GM23338 (cell line): ENCODE data around the gene MFAP3. TPM values are rescaled to one million over a fixed set of nuclear protein-coding genes. Genes with fewer than 3 reads are reported as not detected.

Source experiments
- ATAC-seq: fragments of 200-7000 bp; cut with Tn5 transposase; 3 replicates; pipeline ENCODE4 v1.9.1; 2020
- DNase-seq: peaks from one replicate; pipeline ENCODE4 v3.0.0-alpha.2; 2015; ENCODE audit warnings: low spot score
- H2AFZ ChIP-seq: fragments of 200-600 bp; sonication (generic); 2 replicates; pipeline ENCODE4 v1.8.0; 2016; ENCODE audit warnings: antibody characterized with exemption, mild to moderate bottlenecking, moderate library complexity
- H3F3A ChIP-seq: fragments of 200-600 bp; sonication (generic); replicated peaks from 2 replicates; pipeline ENCODE4 v1.8.0; 2017; ENCODE audit warnings: antibody characterized with exemption, mixed run types, low read depth
- H3K27ac ChIP-seq: fragments of 200-600 bp; sonication (generic); 2 replicates; pipeline ENCODE4 v1.6.1; 2016; ENCODE audit warnings: low read depth
- H3K27me3 ChIP-seq: fragments of 200-600 bp; sonication (generic); 2 replicates; pipeline ENCODE4 v1.8.0; 2016; ENCODE audit warnings: mild to moderate bottlenecking, mixed run types, moderate library complexity; ENCODE audit not compliant: insufficient read depth
- H3K36me3 ChIP-seq: fragments of 200-600 bp; sonication (generic); 2 replicates; pipeline ENCODE4 v1.8.0; 2016; ENCODE audit warnings: mild to moderate bottlenecking; ENCODE audit not compliant: insufficient read depth
- H3K4me1 ChIP-seq: fragments of 200-600 bp; sonication (generic); 2 replicates; pipeline ENCODE4 v1.8.0; 2016; ENCODE audit warnings: mild to moderate bottlenecking, moderate library complexity; ENCODE audit not compliant: insufficient read depth
- H3K4me2 ChIP-seq: fragments of 200-600 bp; sonication (generic); 2 replicates; pipeline ENCODE4 v1.7.1; 2017; ENCODE audit warnings: mixed run types
- H3K4me3 ChIP-seq: fragments of 200-600 bp; sonication (generic); 2 replicates; pipeline ENCODE4 v1.6.1; 2016; ENCODE audit warnings: mixed run types
- H3K79me2 ChIP-seq: fragments of 200-600 bp; sonication (generic); replicated peaks from 2 replicates; pipeline ENCODE4 v1.8.0; 2017; ENCODE audit warnings: mild to moderate bottlenecking; ENCODE audit not compliant: insufficient read depth
- H3K9me2 ChIP-seq: fragments of 200-600 bp; sonication (generic); 2 replicates; pipeline ENCODE4 v1.8.0; 2017; ENCODE audit not compliant: insufficient read depth
- H4K20me1 ChIP-seq: fragments of 200-600 bp; sonication (generic); replicated peaks from 2 replicates; pipeline ENCODE4 v1.8.0; 2017; ENCODE audit warnings: mild to moderate bottlenecking; ENCODE audit not compliant: insufficient read depth
- H3K27ac Mint-ChIP-seq: 2 replicates; pipeline ENCODE4 v1.8.0; 2020; ENCODE audit warnings: inconsistent platforms, mild to moderate bottlenecking, moderate library complexity, mixed read lengths
- H3K27me3 Mint-ChIP-seq: 3 replicates; pipeline ENCODE4 v1.8.0; 2022; ENCODE audit warnings: low read depth, mild to moderate bottlenecking, moderate library complexity, mixed read lengths, inconsistent platforms; ENCODE audit not compliant: insufficient read depth, poor library complexity
- H3K36me3 Mint-ChIP-seq: 3 replicates; pipeline ENCODE4 v1.8.0; 2021; ENCODE audit warnings: low read depth, mild to moderate bottlenecking, inconsistent platforms, moderate library complexity, mixed read lengths
- H3K4me1 Mint-ChIP-seq: 3 replicates; pipeline ENCODE4 v1.8.0; 2020; ENCODE audit warnings: mild to moderate bottlenecking, inconsistent platforms, mixed read lengths
- H3K4me3 Mint-ChIP-seq: 3 replicates; pipeline ENCODE4 v1.8.0; 2021; ENCODE audit warnings: moderate library complexity, mild to moderate bottlenecking, inconsistent platforms, mixed read lengths
- H3K9me3 Mint-ChIP-seq: 3 replicates; pipeline ENCODE4 v1.8.0; 2020; ENCODE audit warnings: moderate library complexity, mild to moderate bottlenecking, inconsistent platforms, mixed read lengths
- ETS1 ChIP-seq: IDR thresholded peaks from 2 replicates; pipeline ENCODE4 v1.6.1; 2016; ENCODE audit warnings: antibody characterized with exemption
- EZH2phosphoT487 ChIP-seq: fragments of 200-600 bp; sonication (generic); IDR thresholded peaks from one replicate; pipeline ENCODE4 v1.8.1; 2018; ENCODE audit warnings: antibody characterized with exemption; ENCODE audit not compliant: unreplicated experiment
- ZNF462 ChIP-seq: fragments of 250-450 bp; sonication (Bioruptor Pico); IDR thresholded peaks from 2 replicates; pipeline ENCODE4 v1.5.0; 2020; ENCODE audit warnings: mild to moderate bottlenecking, moderate library complexity
- polyA plus RNA-seq: library from polyadenylated mRNA; unstranded; fragments of >200 nt; fragmentation: Nextera tagmentation; extraction: Ambion mirVana; gene quantifications from 2 replicates; pipeline ENCODE4 v1.2.1, GENCODE V29; 2016
- total RNA-seq: library from RNA; depleted of rRNA; stranded (reverse); fragments of >200 nt; shearing (Covaris generic); gene quantifications from 2 replicates; pipeline ENCODE4 v1.2.3, GENCODE V29; 2014

MFAP3 gene
- total and polyA plus RNA-seq, 2 experiments from 2014 or later, result 2.9 to 47.5 TPM

GRCh38 chr5:154005648-154006047, 33.1 kb upstream of the MFAP3 start (continued):
- TF ChIP-seq ZNF462 (CRISPR knock-in tag), result no peak

GRCh38 chr5:154010660-154011059, 28.1 kb upstream of the MFAP3 start:
- ATAC-seq, result no peak
- no peak overlapping the region for H3K4me3 ChIP-seq
- DNase-seq, result no peak
- H3K4me1 Mint-ChIP-seq, result 0 out of 3 replicates have a peak, but pooled peaks cover 3% of the 10 kb centered on the region
- no peak overlapping the region for H3K27ac Mint-ChIP-seq
- no peak overlapping the region for H2AFZ ChIP-seq
- no peaks in the 10 kb centered on the region for H4K20me1 ChIP-seq
- no peaks in the 10 kb centered on the region for H3F3A ChIP-seq
- H3K36me3 ChIP-seq, result no peaks in the 10 kb centered on the region
- no peaks in the 10 kb centered on the region for H3K9me2 ChIP-seq
- no peak overlapping the region for H3K27ac ChIP-seq
- no peaks in the 10 kb centered on the region for H3K27me3 ChIP-seq
- TF ChIP-seq ETS1 (no peak), EZH2phosphoT487 (no peak)
- H3K36me3 Mint-ChIP-seq, result peaks cover 4% of the 10 kb centered on the region; the same call in 2 of the 3 replicates
- no peaks in the 10 kb centered on the region for H3K27me3 Mint-ChIP-seq
- H3K9me3 Mint-ChIP-seq, result peaks cover 4% of the 10 kb centered on the region; the same call in 1 of the 3 replicates
- no peaks in the 10 kb centered on the region for H3K4me1 ChIP-seq
- no peaks in the 10 kb centered on the region for H3K79me2 ChIP-seq
- H3K4me3 Mint-ChIP-seq, result no peak overlapping the region
- no peak overlapping the region for H3K4me2 ChIP-seq
